ENCODE results near the gene TRMT1L.

DNA sequence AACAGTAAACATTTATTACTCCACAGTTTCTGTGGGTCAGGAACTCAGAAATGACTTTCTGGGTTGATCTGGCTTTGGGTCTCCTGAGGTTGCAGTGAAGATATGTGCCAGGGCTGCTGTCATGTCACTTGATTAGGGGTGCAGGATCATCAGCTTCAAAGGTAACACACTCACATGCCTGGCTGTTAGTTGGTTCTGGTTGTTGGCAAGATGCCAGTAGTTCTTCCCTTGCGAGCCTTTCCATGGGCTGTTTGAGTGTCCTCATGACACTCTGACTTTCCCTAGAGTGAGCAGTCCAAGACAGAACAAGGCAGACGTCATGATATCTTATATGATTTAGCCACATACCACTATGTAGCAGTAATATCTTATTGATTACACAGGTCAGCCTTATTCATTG, 2.0 kb upstream of the TRMT1L start:
- TF ChIP-seq, protein P1, sequence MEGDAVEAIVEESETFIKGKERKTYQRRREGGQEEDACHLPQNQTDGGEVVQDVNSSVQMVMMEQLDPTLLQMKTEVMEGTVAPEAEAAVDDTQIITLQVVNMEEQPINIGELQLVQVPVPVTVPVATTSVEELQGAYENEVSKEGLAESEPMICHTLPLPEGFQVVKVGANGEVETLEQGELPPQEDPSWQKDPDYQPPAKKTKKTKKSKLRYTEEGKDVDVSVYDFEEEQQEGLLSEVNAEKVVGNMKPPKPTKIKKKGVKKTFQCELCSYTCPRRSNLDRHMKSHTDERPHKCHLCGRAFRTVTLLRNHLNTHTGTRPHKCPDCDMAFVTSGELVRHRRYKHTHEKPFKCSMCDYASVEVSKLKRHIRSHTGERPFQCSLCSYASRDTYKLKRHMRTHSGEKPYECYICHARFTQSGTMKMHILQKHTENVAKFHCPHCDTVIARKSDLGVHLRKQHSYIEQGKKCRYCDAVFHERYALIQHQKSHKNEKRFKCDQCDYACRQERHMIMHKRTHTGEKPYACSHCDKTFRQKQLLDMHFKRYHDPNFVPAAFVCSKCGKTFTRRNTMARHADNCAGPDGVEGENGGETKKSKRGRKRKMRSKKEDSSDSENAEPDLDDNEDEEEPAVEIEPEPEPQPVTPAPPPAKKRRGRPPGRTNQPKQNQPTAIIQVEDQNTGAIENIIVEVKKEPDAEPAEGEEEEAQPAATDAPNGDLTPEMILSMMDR (conservative IDR thresholded peaks at IDR 0.05; ENCODE audit: low read depth, low read length), result no peak
- TF ChIP-seq EZH2phosphoT487 (IDR thresholded peaks at IDR 0.05; ENCODE audit: borderline replicate concordance, low read length), result no peak
- TF ChIP-seq EZH2 (IDR thresholded peaks at IDR 0.05; ENCODE audit: low read length, unreplicated experiment), result no peak
